Coronary artery (tissue), 2 donors: ENCODE results near the gene GAR1.
A peak's percentile ranks its signal among the peaks of the same experiment; 100 is the strongest.
"Not testable (repeated sequence)": the region's sequence is repeated elsewhere in the genome, so short reads cannot be mapped to it uniquely, and the experiment has no call there.

Experiments
- DNase-seq: peaks from one replicate; pipeline ENCODE4 v3.0.0-alpha.2; 2017; ENCODE audit warnings: low spot score
- H3K27ac ChIP-seq, 2 donors: fragments of 200-600 bp; sonication (generic); one replicate each; pipeline ENCODE4 v1.5.1; 2016 to 2019
- H3K4me3 ChIP-seq: fragments of 200-600 bp; sonication (generic); 2 replicates; pipeline ENCODE4 v1.5.1; 2016; ENCODE audit warnings: mild to moderate bottlenecking, moderate library complexity
- TF ChIP-seq, protein P1 (sequence below): fragments of 200-600 bp; sonication (generic); IDR thresholded peaks from one replicate; pipeline ENCODE4 v1.5.1; 2019; ENCODE audit warnings: antibody characterized with exemption

Gene GAR1

DNA sequence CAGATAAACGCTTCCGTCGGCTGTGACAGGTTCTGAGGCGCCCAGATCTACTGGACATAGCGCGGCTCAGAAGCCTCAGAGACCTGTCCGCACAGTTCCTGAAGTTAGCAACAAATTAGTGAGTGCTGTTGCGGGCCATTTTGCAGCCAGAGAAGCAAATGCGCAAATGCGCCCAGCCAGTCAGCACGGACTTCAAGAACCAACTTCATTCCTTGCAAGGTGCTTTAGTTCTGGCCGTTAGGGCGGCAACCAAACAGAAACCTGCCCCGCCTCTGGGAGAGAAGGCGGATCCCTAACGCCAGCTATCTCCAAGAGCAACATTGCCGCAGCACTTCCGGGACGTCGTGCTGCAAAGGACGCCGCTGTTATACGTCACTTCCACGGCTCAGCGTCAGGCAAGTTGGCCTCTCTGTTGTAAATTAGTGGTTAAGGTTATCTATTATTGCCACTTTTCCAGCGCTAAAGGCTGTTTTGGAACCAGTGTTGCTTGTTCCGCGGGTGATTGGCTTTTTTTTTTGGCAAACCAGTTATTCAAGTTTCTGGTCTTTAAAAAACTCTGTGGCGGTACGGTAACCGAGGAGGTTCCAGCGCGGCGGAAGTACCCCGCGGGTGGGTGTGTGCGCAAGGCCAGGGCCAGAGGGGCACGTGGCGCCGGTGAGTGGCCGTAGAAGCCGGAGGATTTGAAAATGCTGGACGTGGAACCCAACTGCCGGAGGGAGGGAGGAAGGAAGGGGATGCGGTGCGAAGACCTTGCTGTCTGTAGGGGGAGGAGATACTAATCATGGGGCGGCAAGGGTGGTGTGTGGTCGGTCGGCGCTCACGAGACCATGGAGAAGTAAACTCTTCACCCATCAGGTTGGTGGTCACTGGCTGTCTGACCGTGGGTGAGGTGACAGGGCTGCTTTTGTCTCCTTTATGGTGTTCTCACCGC lies at the start of gene GAR1:
TSS of gene GAR1 (plus strand) at position 612 of the 931 bp plus-strand sequence. CDS start 403 bp downstream, outside the sequence.
- TF ChIP-seq, protein P1, sequence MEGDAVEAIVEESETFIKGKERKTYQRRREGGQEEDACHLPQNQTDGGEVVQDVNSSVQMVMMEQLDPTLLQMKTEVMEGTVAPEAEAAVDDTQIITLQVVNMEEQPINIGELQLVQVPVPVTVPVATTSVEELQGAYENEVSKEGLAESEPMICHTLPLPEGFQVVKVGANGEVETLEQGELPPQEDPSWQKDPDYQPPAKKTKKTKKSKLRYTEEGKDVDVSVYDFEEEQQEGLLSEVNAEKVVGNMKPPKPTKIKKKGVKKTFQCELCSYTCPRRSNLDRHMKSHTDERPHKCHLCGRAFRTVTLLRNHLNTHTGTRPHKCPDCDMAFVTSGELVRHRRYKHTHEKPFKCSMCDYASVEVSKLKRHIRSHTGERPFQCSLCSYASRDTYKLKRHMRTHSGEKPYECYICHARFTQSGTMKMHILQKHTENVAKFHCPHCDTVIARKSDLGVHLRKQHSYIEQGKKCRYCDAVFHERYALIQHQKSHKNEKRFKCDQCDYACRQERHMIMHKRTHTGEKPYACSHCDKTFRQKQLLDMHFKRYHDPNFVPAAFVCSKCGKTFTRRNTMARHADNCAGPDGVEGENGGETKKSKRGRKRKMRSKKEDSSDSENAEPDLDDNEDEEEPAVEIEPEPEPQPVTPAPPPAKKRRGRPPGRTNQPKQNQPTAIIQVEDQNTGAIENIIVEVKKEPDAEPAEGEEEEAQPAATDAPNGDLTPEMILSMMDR, result no peak
- peak within 1 kb of the TSS; percentile 84 for H3K4me3 ChIP-seq
- peak; percentile 92 for DNase-seq
- peak within 1 kb of the TSS; percentile 50 to 72 for H3K27ac ChIP-seq

- not testable (repeated sequence) for H3K4me3 ChIP-seq, H3K27ac ChIP-seq, DNase-seq
Measured at GRCh38 chr4:109782092-109782491, 33.5 kb upstream of the GAR1 start.

- no peak overlapping the region for H3K27ac ChIP-seq
- DNase-seq, result no peak
- H3K4me3 ChIP-seq, result no peak overlapping the region
- TF ChIP-seq, protein P1, result no peak
Measured at GRCh38 chr4:109786846-109787245, 28.7 kb upstream of the GAR1 start.

DNA sequence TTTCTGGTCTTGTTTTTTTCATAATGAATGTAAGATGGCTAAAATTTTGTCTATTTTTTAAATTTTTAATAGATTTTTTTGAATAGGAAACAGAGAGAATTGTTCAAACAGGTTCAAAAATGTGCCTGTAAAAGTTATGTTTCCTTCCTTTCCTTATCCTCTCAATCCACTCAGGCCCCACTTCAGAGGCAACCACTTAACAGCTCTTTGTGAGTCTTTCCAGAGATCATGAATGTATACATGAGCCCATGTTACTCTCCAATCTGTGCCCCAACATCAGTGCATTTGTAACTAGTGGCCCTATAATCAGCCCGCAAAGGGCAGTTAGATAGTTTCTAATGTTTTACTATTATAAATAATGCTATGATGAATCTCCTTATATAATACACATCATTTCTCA lies 27.8 kb upstream of the GAR1 start:
- H3K4me3 ChIP-seq, result no peak overlapping the region

GRCh38 chr4:109795059-109795458 lies 20.5 kb upstream of the GAR1 start:
- no peak overlapping the region for H3K27ac ChIP-seq
- DNase-seq, result no peak
- TF ChIP-seq, protein P1, result no peak

More for the DNA sequence above, 27.8 kb upstream of the GAR1 start:
- no peak overlapping the region for H3K27ac ChIP-seq
- DNase-seq, result no peak
- TF ChIP-seq, protein P1, result no peak

GRCh38 chr4:109798866-109799265 lies 16.7 kb upstream of the GAR1 start:
- H3K27ac ChIP-seq, result no peak overlapping the region
- DNase-seq, result no peak
- no peak overlapping the region for H3K4me3 ChIP-seq
- TF ChIP-seq, protein P1, result no peak

More at GRCh38 chr4:109795059-109795458, 20.5 kb upstream of the GAR1 start:
- H3K4me3 ChIP-seq, result no peak overlapping the region

GRCh38 chr4:109801099-109801789 lies 14.3 kb upstream of the GAR1 start:
- no peak for DNase-seq
- TF ChIP-seq, protein P1, result no peak
- no peak overlapping the region for H3K27ac ChIP-seq
- peak overlapping the region; percentile 56 for H3K4me3 ChIP-seq
